Measurements from ENCODE around the gene VANGL2.

- TF ChIP-seq CTCF (IDR thresholded peaks at IDR 0.05), result no peak
- no peak for TF ChIP-seq POLR2A (IDR thresholded peaks at IDR 0.05)
Measured at GRCh38 chr1:160460683-160461287, 60.4 kb downstream of the VANGL2 start.
